Loucy (cell line): Measurements from ENCODE around the gene EIPR1.
"Not testable (repeated sequence)": the region's sequence is repeated elsewhere in the genome, so short reads cannot be mapped to it uniquely, and the experiment has no call there.

Experiments
- H2AFZ ChIP-seq: fragments of 200-600 bp; sonication (generic); 2 replicates; pipeline ENCODE4 v1.6.0; 2016; ENCODE audit warnings: antibody characterized with exemption, mild to moderate bottlenecking, low read length, moderate library complexity
- H3F3A ChIP-seq: fragments of 200-600 bp; 2 replicates; pipeline ENCODE4 v1.6.0; 2016; ENCODE audit warnings: antibody characterized with exemption, low read depth, mild to moderate bottlenecking
- H3K27me3 ChIP-seq: fragments of 200-600 bp; sonication (generic); 2 replicates; pipeline ENCODE4 v1.6.1; 2014; ENCODE audit warnings: low read length, mild to moderate bottlenecking; ENCODE audit not compliant: insufficient read depth, poor library complexity, severe bottlenecking
- H3K36me3 ChIP-seq: fragments of 200-600 bp; sonication (generic); 2 replicates; pipeline ENCODE4 v1.6.1; 2016; ENCODE audit warnings: low read length; ENCODE audit not compliant: insufficient read depth
- H3K4me1 ChIP-seq: fragments of 200-600 bp; sonication (generic); 2 replicates; pipeline ENCODE4 v1.5.1; 2014; ENCODE audit warnings: low read length, mild to moderate bottlenecking; ENCODE audit not compliant: insufficient read depth, poor library complexity, severe bottlenecking
- H3K4me2 ChIP-seq: fragments of 200-600 bp; sonication (generic); 2 replicates; pipeline ENCODE4 v1.6.0; 2014; ENCODE audit warnings: antibody characterized with exemption, low read length, low read depth, mild to moderate bottlenecking; ENCODE audit not compliant: poor library complexity, severe bottlenecking
- H3K4me3 ChIP-seq: fragments of 200-600 bp; sonication (generic); 2 replicates; pipeline ENCODE4 v1.5.1; 2014; ENCODE audit warnings: low read length, mild to moderate bottlenecking, mixed read lengths; ENCODE audit not compliant: poor library complexity, severe bottlenecking
- H3K79me2 ChIP-seq: fragments of 200-600 bp; sonication (generic); 2 replicates; pipeline ENCODE4 v1.6.1; 2014; ENCODE audit warnings: low read length; ENCODE audit not compliant: insufficient read depth
- H3K9ac ChIP-seq: fragments of 200-600 bp; sonication (generic); 2 replicates; pipeline ENCODE4 v1.6.0; 2014; ENCODE audit warnings: mild to moderate bottlenecking, low read depth, low read length, moderate library complexity; ENCODE audit not compliant: poor library complexity, severe bottlenecking
- H3K9me2 ChIP-seq: fragments of 200-600 bp; sonication (generic); replicated peaks from 2 replicates; pipeline ENCODE4 v1.6.1; 2016; ENCODE audit warnings: low read depth, low read length, mixed read lengths
- H3K9me3 ChIP-seq: fragments of 200-600 bp; sonication (generic); 2 replicates; pipeline ENCODE4 v1.6.1; 2014; ENCODE audit warnings: mild to moderate bottlenecking, antibody characterized with exemption, low read length, low read depth; ENCODE audit not compliant: insufficient read depth
- H4K20me1 ChIP-seq: fragments of 200-600 bp; sonication (generic); 2 replicates; pipeline ENCODE4 v1.6.0; 2014; ENCODE audit warnings: antibody characterized with exemption, low read length, mild to moderate bottlenecking; ENCODE audit not compliant: insufficient read depth, poor library complexity, severe bottlenecking
- EZH2phosphoT487 ChIP-seq: fragments of 200-600 bp; IDR thresholded peaks from 2 replicates; pipeline ENCODE4 v1.6.1; 2018; ENCODE audit warnings: antibody characterized with exemption, mild to moderate bottlenecking, moderate library complexity, borderline replicate concordance
- TF ChIP-seq, protein P1 (sequence below): fragments of 200-600 bp; sonication (generic); conservative IDR thresholded peaks from 2 replicates; pipeline ENCODE4 v1.5.1; 2014; ENCODE audit warnings: mild to moderate bottlenecking, antibody characterized with exemption, low read length

EIPR1 gene

DNA sequence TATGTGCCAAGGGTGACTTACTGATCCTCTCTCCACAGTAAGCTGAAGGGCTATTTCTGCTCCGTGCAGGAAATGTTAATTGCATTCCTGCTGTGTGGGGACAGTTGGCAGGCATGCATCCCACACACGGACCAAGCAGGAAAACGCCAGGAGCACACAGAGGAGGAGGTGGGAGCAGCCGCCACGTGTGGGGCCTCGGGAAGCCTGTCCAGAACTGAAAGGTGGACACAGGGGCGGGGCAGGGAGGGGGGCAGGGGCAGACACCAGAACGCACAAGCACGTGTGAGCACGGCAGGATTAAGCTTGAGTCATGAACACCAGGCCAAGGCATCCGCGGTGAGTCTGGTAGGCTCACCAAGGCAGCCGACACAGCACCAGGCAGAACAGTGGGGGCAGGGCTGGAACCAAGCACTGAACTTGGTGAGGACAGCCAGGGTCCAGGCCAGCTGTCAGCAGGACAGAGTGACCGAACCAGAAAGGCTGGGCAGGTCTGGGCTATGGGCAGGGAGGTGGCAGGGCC, 177.1 kb downstream of the EIPR1 start:
- Histone ChIP-seq H3K27me3 (no peaks in the 10 kb centered on the region), H3K9me3 (no peaks in the 10 kb centered on the region), H3K4me1 (no peaks in the 10 kb centered on the region), H3K9me2 (no peaks in the 10 kb centered on the region), H3F3A (no peaks in the 10 kb centered on the region), H3K79me2 (no peaks in the 10 kb centered on the region), H3K4me2 (no peak overlapping the region), H4K20me1 (no peaks in the 10 kb centered on the region), H3K4me3 (no peak overlapping the region), H3K9ac (no peak overlapping the region), H2AFZ (no peak overlapping the region), H3K36me3 (peaks cover 11% of the 10 kb centered on the region; the same call in 1 of the 2 replicates)
- TF ChIP-seq, protein P1, sequence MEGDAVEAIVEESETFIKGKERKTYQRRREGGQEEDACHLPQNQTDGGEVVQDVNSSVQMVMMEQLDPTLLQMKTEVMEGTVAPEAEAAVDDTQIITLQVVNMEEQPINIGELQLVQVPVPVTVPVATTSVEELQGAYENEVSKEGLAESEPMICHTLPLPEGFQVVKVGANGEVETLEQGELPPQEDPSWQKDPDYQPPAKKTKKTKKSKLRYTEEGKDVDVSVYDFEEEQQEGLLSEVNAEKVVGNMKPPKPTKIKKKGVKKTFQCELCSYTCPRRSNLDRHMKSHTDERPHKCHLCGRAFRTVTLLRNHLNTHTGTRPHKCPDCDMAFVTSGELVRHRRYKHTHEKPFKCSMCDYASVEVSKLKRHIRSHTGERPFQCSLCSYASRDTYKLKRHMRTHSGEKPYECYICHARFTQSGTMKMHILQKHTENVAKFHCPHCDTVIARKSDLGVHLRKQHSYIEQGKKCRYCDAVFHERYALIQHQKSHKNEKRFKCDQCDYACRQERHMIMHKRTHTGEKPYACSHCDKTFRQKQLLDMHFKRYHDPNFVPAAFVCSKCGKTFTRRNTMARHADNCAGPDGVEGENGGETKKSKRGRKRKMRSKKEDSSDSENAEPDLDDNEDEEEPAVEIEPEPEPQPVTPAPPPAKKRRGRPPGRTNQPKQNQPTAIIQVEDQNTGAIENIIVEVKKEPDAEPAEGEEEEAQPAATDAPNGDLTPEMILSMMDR = no peak
- TF ChIP-seq EZH2phosphoT487 = no peak

DNA sequence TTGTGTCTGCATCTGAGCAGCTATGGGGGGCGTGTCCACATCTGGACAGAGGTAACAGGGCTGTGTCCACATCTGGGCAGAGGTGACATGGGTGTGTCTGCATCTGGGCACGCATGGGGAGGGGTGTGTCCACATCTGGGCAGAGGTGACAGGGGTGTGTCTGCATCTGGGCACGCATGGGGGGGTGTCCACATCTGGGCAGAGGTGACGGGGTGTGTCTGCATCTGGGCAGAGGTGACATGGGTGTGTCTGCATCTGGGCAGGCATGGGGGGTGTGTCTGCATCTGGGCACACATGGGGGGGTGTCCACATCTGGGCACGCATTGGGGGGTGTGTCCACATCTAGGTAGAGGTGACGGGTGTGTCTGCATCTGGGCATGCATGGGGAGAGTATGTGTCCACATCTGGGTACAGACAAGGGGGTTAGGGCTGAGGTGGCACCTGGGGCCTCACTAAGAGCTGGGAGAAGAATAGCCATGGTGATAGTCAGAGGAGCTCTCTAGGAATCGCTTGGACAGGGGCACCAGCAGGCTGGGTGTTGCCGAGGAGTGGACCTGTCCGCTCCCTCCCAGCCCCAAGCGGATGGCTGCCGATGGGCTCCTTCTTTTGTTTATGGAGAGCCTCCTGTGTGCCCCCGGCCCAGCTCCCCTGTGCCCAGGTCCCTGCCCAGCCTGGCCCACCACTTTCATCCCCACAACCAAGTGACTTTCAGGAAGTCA, 177.8 kb downstream of the EIPR1 start:
- H3F3A ChIP-seq = no peaks in the 10 kb centered on the region
- H4K20me1 ChIP-seq = no peaks in the 10 kb centered on the region

DNA sequence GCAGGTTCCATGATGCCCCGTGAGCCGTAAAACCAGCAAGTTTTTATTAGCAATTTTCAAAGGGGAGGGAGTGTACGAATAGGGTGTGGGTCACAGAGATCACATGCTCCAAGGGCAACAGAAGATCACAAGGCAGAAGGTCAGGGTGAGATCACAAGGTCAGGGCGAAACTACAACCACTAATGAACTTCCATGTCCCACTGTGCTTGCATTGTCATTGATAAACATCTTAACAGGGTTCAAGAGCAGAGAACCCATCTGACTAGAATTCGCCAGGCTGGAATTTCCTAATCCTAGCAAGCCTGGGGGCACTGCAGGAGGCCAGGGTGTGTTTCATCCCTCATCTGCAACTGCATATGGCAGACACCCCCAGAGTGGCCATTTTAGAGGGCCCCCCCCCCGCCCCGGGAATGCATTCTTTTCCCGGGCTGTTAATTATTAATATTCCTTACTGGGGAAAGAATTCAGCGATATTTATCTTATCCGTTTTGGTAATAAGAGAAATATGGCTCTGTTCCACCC, 178.9 kb downstream of the EIPR1 start:
- H3K9me2 ChIP-seq, H3K9me3 ChIP-seq, H3K4me2 ChIP-seq, H2AFZ ChIP-seq, H3K27me3 ChIP-seq, H4K20me1 ChIP-seq, H3K4me3 ChIP-seq, H3F3A ChIP-seq, H3K4me1 ChIP-seq, H3K79me2 ChIP-seq, H3K9ac ChIP-seq: not testable (repeated sequence)
- peaks cover 26% of the 10 kb centered on the region; the same call in 1 of the 2 replicates for H3K36me3 ChIP-seq

More for the DNA sequence above, 177.8 kb downstream of the EIPR1 start:
- H2AFZ ChIP-seq = no peak overlapping the region
- no peaks in the 10 kb centered on the region for H3K27me3 ChIP-seq
- TF ChIP-seq, protein P1 = no peak
- TF ChIP-seq EZH2phosphoT487 = no peak
- no peaks in the 10 kb centered on the region for H3K4me1 ChIP-seq
- no peaks in the 10 kb centered on the region for H3K9me3 ChIP-seq
- H3K79me2 ChIP-seq = no peaks in the 10 kb centered on the region
- H3K9ac ChIP-seq = no peak overlapping the region
- H3K9me2 ChIP-seq = no peaks in the 10 kb centered on the region
- no peak overlapping the region for H3K4me3 ChIP-seq
- no peak overlapping the region for H3K4me2 ChIP-seq
- H3K36me3 ChIP-seq = peaks cover 18% of the 10 kb centered on the region; the same call in 1 of the 2 replicates
